GOT3 (cell line): ENCODE data around the gene MEIS1.

Experiments used
- DNase-seq: peaks from one replicate; lab custom pipeline; 2025; ENCODE audit warnings: mixed read lengths; lab: John Stamatoyannopoulos, UW

MEIS1 gene

DNA sequence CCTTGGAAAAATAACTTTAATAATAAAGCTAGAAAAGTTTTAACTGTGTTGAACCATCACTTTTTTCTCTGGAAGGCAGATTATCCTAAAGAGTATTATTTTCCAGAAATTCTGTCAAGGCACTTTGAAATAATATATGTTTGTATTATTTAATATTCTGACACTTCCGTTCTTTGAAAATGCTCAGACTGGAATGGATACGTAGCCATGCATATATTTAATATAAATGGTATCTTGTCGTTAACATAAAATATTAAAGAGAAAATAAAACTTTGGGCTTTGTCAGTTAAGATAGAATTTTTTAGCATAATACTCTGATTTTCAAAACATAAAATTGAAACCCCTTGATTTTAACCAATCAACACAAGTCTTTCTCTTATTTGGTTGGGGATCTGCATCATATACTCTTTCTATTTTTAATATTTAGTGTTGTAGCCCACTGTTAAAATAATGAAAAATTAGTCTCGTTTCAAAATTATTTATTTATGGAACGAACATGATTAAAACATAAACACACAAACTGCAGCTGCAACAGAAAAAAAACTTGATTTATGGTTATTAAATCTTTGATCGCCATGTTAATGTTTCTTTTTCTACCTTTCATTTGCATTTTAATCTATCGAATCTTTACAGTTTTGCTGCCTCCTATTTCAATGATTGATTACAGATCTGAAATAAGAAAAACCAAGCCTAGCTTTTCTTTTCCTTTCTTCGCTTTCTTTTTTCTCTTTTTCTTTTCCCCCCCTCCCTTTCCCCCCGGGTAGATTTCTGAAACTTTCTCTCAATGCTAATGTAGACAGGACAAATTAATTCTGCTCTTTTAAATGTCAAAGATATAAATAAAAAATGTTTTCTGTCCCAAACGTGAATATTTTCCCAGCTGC lies 145.5 kb downstream of the MEIS1 start:
- no peak for DNase-seq

DNA sequence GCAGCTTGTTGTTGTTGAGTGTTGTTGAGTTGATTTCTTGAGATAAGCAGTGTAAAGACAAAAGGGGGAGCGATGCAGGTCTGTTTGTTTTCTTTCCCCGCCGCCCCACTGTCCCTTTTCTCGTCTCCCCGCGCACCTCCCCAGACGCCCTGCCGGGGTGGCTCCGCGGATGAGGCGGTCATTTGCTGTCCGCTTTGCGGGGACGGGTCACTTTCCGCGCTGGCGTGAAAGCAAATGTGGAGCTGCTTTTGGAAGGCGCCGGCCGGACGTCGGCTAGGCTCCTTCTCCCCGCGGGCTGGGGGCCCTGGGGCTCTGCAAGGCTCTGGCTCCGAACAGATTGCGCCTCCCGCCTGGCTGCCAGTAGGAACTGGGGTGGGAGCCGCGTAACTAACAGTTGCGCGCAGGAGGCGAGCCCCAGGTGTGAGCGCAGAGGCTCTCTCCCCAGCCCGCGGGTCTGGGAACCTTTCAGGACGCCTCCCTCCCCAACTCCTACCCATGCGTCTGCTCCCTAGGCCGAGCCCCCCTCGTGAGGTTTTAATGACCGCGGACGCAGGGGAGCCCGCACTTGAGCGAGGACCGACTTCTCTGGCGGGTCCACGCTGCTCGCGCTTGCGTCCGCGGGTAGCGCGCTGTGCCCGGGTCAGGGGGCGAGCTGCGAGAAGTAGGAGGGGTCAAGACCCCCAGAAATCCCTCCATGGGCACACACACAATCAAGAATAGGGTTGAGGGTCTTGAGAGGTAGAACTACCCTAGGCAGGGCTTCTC lies 146.6 kb downstream of the MEIS1 start:
- DNase-seq = no peak

DNA sequence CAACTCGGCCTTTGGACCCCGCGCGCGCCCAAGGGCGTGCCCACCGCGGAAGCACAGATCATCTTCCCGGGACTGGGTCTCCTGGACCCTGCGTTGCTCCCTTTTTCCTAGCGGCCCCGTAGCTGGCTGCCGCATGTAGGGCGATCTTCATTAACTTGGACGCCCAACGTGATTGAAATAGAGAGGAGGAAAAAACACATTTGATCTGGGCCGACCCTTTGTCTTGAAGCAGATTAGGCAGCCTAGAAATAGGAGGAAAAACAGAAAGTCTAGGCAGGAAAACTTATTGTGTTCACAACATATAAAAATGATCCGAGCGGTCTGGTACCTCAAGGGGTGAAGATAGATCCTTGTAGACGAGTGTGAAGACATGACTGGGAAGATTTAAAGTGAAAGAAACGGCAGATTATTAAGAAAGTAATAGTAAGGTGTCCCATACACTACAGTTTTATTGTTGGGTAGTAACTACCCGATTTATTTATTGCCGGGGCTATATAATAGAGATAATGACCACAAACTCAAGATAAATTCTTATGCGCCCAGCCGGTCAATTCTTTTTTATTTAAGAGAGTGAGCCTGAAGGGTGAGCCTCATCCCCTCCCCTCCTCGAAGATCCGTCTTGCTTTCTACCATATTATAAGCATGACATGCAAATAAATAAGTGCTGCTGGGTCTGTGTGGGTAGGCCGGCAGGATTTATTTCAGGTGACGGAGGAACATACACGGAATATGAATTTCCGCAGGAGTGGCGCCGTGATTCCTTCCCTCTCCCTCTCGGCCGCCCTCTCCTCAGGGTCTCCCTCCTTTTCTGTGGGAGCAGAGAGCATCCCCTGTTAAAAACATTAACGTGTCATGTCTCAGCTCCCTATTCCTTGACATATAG lies 147.4 kb downstream of the MEIS1 start:
- no peak for DNase-seq

DNA sequence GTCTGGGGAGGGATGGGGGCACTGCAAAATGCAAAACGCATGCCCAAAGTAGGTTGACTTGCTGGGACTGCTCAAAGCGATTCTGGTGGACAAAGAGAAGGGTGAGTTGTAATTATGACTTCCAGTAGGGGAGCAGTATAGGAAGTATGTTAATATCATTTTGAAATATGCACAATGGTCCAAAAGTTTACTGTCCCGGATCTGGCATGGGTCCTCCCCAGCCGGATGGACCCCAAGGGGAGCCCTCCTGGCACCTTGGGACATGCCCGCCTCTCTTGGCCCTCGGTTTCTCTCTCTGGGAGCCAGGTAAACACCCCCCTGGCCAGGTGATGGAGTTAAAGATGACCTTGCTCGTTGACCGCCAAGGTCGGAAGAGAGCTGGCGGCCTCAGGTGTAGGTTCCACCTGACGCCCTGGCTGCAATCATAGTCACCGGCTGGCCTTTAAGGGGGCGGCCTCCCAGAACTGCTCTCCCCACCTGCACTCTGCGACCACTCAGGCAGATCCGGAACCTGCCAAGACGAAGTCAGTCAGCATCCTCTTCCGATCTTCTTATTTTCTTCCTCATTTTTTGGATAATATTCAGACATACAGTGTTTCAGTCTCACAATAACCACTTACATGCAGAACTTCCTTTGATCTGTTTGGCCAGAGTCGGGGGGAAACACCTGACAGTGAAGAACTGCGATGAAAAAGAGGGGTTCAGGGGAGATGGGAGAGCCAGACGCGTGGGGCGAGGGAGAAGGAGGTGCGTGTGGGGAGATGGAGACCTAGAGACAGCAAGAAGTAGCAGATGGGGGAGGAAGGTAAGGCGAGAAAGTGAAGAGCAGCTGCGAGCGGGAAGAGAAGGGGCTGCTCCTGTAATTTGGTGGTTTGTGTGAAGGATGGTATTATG lies 148.3 kb downstream of the MEIS1 start:
- DNase-seq = no peak

DNA sequence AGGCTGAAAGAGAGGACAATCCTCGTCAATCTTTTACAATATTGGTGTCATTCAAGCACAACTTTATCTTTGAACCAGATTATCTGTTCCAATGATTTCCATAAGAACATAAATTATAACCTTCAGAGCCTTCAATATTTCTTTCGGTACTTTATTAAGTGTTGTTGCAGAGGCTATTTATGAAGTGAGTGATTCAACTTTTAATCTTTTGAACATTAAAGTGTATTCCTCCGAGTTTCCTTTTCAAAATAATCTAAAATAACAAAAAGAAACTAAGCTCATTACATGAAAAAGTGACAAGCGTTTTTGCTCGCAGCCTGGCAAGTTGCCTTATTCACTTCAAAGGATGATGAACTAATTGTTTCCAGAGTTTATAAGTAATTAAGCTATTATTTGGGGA lies 149.0 kb downstream of the MEIS1 start:
- DNase-seq = no peak

DNA sequence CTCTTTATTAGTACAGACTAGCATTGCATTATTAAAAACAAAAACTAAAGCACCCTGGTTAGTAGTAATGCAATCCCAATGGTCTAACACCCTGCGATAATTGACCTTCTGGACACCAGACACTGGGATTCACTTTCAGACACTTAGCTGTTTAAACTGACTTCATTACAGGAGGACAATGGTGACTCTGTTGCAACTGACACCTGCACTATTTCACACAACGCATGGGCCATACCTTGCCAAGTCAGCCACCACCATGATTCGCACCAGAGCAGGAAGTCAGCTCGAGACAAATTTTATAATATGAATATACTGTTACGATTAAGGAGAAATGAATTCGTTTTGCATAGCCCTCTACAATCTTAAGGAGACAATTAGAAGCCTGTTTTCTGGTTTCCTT lies 150.7 kb downstream of the MEIS1 start:
- no peak for DNase-seq

DNA sequence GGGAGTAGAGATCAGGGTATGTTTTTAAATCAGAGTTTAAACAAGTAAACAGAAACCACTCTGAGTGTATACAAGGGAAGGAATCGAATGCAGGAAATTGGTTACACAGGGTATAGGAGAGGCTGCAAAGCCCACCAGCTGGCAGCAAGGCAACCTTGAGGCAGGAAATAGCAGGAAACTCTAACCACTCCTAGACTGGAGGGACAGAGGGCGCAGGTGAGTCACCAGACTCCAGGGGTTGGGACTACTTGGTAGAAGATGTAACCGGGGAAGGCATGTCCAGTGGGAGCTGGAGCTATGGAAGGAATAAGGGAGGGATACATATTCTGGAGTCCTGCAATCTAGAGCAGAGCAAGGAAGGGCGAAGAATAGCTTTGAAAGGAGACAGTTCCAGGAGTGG lies 152.3 kb downstream of the MEIS1 start:
- no peak for DNase-seq

DNA sequence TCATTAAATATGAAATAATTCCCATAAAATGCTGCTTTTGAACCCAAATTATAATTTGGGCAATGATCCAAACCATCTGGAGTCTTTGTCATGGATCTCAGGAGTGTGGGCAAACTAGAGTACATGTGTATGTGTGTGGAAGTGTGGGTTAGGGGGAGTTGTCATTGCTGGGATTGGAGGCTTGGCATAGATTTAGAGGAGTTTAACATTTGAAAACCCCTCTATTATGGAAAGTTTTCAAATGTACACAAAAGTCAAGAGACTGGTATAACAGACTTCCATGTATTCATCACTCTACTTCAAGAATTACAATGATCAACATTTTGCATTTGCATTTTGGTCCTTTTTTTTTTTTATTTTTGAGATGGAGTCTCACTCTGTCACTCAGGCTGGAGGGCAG lies 159.1 kb downstream of the MEIS1 start:
- DNase-seq = no peak

DNA sequence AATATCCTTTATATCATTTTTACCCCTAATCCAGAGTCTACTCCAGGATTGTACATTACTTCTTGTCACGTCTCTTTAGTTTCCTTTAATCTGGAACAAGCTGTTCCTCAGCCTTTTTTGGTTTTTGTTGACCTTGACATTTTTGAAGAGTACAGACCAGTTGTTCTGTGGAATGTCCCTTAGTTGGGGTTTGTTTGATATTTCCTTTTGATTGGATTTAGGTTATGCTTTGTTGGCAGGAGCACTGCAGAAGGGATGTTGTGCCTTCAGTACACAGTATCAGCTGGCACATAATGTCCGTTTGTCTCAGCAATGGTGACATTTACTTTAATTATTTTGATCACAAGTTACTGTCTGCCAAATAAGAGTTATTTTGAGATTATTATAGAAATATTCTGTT lies 160.6 kb downstream of the MEIS1 start:
- DNase-seq = no peak

DNA sequence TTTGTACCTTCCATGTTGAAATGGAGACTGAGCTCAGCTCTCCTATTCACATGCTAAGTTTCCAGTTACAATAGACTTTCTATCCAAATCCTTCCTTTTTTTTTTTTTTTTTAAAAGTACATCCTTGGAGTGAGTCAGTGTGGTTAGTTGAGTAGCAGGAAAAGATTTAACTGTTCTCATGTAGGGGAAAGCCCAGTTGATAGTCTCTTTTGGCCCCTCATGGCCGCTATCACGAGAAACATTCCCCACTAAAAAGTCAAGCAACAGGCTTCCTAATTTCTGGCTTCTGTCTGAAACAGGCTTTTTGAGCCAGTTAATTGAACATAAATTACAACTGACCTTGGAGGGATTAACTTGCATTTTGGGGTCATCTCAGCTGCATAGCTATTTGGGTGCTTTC lies 161.3 kb downstream of the MEIS1 start:
- no peak for DNase-seq

DNA sequence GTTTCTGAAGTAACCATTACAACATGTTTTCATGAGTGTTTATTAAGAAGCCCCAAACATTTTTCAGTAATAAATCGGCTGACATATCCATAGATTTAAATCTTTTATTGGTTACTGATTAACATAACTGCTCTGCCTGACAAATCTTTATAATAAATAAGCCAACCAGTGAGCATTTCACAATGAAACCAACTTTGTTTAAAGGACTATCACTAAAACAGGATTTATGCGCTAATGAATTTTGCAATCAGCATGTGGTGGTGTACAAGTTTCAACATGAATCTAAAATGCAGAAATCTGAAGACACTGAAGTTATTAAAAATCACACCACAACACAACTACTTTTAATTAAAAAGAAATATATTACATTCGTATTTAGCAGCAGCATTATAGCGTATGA lies 166.7 kb downstream of the MEIS1 start:
- no peak for DNase-seq

DNA sequence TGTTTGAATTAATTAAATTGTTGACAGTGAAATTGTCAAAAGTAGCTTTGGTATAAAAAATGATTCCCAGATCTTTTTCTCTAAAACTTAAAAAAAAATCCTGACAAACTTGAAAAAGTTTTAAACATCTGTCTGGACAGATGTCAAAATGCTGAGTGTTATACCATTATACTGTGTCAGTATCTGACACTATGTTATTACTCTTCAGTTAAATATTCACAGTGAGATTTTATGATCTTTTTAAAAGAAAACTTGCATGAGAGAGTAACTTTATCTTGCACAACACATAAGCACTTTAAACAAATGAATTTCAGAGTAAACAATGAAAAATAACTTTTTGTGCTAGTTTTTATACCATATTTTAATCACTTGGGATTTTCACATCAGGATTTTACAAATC lies 167.4 kb downstream of the MEIS1 start:
- no peak for DNase-seq

DNA sequence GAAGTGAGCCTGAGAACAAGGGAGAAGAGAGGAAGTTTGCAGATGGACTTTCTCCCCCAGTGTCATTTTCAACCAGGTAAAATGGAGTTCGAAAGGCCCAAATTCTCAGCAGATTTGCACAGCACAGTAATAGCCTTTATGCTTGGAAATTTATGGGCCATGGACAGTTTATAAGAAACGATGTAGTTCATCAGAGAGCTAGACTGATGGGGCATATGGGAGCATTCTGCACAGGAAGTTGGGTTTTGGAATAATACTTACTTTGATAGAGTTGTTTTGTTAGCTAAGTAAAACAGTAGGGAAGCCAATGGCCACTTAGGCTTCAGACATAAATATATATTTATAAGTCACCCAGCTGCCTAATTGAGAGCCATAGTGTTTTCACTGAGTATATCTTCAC lies 169.4 kb downstream of the MEIS1 start:
- no peak for DNase-seq

DNA sequence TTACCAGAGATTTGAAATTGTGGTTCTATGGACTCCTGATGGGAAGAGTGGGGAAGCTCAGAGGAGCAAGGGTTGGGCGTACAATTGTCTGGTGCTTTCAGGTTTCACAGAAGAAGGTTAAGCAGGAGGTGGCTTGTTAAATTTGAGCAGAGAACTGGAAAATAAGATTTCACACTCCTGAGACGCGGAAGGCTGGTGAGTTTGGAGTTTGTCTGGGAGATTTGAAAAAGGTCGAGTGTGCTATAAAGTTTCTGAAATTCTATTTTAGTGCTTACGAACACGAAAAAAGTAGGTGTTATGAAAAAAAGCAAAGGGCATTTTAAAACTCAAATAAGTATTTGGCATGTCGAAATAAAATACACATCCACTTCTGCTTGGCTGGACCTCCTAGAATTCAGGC lies 170.1 kb downstream of the MEIS1 start:
- no peak for DNase-seq

DNA sequence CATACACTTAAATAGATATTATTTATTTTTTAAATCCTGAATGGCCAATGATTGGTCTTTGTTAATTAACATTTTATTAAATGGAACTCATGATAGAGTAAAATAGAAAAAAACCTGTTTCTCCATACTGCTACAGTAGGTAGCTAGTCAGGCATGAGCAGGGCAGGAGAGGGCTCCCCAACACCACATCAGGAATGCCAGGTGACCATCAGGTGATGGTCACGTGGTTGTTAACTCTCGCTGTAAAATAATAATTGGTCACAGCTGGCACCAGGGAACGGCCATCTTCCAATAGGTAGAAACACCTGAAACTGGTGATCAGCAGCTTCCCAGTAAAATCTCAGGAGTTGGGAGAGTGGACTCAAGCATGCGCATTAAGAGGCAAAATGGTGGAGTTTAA lies 172.2 kb downstream of the MEIS1 start:
- no peak for DNase-seq
